ENCODE results near the gene CDK19. TPM values are rescaled to one million over a fixed set of nuclear protein-coding genes. Genes with fewer than 3 reads are reported as not detected.

The CDK19 gene
- total and polyA plus RNA-seq, 9 of the 15 experiments (the other 6 are each of a cell fraction or from before 2014, with no cell fraction given): 3.8 to 15.2 (median 7.4) TPM

- Histone ChIP-seq H3K36me3 (ENCODE audit: control insufficient read depth, insufficient read depth, low read length) (no peaks in the 10 kb centered on the region), H3K9me1 (ENCODE audit: control insufficient read depth, insufficient read depth, low read length) (no peaks in the 10 kb centered on the region), H3K27me3 (ENCODE audit: control insufficient read depth in 2 of 2, insufficient read depth in 2 of 2, low read length in 2 of 2) (0 out of 5 replicates have a peak, but pooled peaks cover 0 to 3% of the 10 kb centered on the region in 2 experiments), H3K4me2 (ENCODE audit: insufficient read depth, low read length) (no peak overlapping the region), H3K79me2 (ENCODE audit: control insufficient read depth, insufficient read depth, low read length) (no peaks in the 10 kb centered on the region), H3K4me3 (no peak overlapping the region), H3K4me1 (replicated peaks in 1 of 2; ENCODE audit: control insufficient read depth in 2 of 2, insufficient read depth in 2 of 2, low read length in 2 of 2) (peaks cover 0 to 6% of the 10 kb centered on the region in 2 experiments; a peak in 2 of 5 replicates), H3K27ac (ENCODE audit: extremely low read depth, low read depth, low read length) (no peak overlapping the region), H4K20me1 (replicated peaks; ENCODE audit: control insufficient read depth, insufficient read depth, low read length) (no peaks in the 10 kb centered on the region), H3K9ac (ENCODE audit: insufficient read depth in 1 of 2, low read depth in 2 of 2, low read length in 2 of 2) (no peak overlapping the region), H2AFZ (ENCODE audit: low read depth, low read length) (no peak overlapping the region), H3K9me3 (replicated peaks; ENCODE audit: control insufficient read depth, insufficient read depth, low read depth, low read length) (no peaks in the 10 kb centered on the region)
- intact Hi-C loops (cut with micrococcal nuclease): no loop called here
- ChIA-PET CTCF (ENCODE audit: low intra/inter-chr PET ratio) (no interaction called here), POLR2A (interaction anchor here (0.6 to 1.7 kb wide), 4 partner anchors 9 to 42 kb away, joined by 3 to 9 read pairs (median 5); partner anchors contain the start of genes AMD1 and CDK19)
- 63% methylated on average over 21 of the region's 21 CpGs for WGBS (ENCODE audit: insufficient coverage, low coverage, missing lambda C conversion rate)
- in situ Hi-C loops (cut with MboI): no loop called here
- no peak for ATAC-seq
- no peak for FAIRE-seq
- TF ChIP-seq CEBPZ (IDR thresholded peaks at IDR 0.05; ENCODE audit: borderline replicate concordance, low read depth, low read length): no peak
- no peak for TF ChIP-seq ZNF3 (CRISPR knock-in tag; IDR thresholded peaks at IDR 0.05)
- no peak for TF ChIP-seq PHTF2 (CRISPR knock-in tag; IDR thresholded peaks at IDR 0.05)
- TF ChIP-seq MIER1 (IDR thresholded peaks at IDR 0.05; ENCODE audit: low read depth): no peak
- no peak for TF ChIP-seq TCF7 (IDR thresholded peaks at IDR 0.05; ENCODE audit: borderline replicate concordance)
- TF ChIP-seq HDAC8 (tag; IDR thresholded peaks at IDR 0.05): no peak
- no peak for TF ChIP-seq MYNN (IDR thresholded peaks at IDR 0.05)
- TF ChIP-seq MYNN (CRISPR knock-in tag; IDR thresholded peaks at IDR 0.05): no peak
- no peak for TF ChIP-seq NR0B1 (IDR thresholded peaks at IDR 0.05; ENCODE audit: partially characterized antibody)
- TF ChIP-seq DMBX1 (CRISPR knock-in tag; IDR thresholded peaks at IDR 0.05; ENCODE audit: borderline replicate concordance): no peak
- DNase-seq (ENCODE audit: extremely low read depth in 1 of 4, low spot score in 3 of 4): no peak
- BruUV-seq (replicated peaks): no TSS peak
Observed at GRCh38 chr6:110858016-110858415, 42.7 kb upstream of the CDK19 start.

All from K562 (cell line).